Measurements from ENCODE around the gene PTPRT. TPM values are rescaled to one million over a fixed set of nuclear protein-coding genes. Genes with fewer than 3 reads are reported as not detected.

PTPRT gene
- total RNA-seq, 1 experiment from 2014 or later, result not detected

DNA sequence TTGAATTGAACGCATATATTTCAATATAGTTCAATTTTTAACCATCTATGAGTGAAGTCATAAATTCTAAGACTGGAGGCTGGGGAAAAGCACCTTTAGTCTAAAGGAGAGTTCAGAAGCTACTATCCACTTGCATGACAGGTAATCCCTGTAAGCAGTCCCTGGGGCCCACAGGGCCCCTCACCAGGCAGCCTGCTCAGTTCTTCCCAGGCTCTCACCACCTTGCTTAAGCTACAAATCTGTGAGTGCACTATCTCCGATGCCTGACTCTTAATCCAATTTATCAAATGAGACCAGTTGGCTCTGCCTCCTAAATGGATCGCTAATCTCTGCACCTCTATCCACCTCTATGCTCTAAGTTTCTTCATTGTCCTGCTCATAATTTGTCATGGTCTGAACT lies 413.8 kb downstream of the PTPRT start:
- H3K27me3 ChIP-seq (ENCODE audit: low read length), result no peaks in the 10 kb centered on the region
- H2AFZ ChIP-seq (ENCODE audit: low read length), result no peak overlapping the region
- H3K4me2 ChIP-seq (ENCODE audit: low read length), result no peak overlapping the region
- no peaks in the 10 kb centered on the region for H3K4me1 ChIP-seq (ENCODE audit: insufficient read depth, low read length)
- POLR2A ChIA-PET (ENCODE audit: unreplicated experiment), result no interaction called here
- H3K9ac ChIP-seq (ENCODE audit: low read length), result no peak overlapping the region
- CTCF ChIA-PET, result no interaction called here
- no TSS peak for BruUV-seq (replicated peaks)
- ATAC-seq (no peak), DNase-seq (no peak)
- no peaks in the 10 kb centered on the region for H3K9me2 ChIP-seq (replicated peaks; ENCODE audit: low read length)
- no peak overlapping the region for H3K4me3 ChIP-seq (ENCODE audit: low read length)
- no peaks in the 10 kb centered on the region for H4K20me1 ChIP-seq (ENCODE audit: low read length)
- TF ChIP-seq, protein P1, sequence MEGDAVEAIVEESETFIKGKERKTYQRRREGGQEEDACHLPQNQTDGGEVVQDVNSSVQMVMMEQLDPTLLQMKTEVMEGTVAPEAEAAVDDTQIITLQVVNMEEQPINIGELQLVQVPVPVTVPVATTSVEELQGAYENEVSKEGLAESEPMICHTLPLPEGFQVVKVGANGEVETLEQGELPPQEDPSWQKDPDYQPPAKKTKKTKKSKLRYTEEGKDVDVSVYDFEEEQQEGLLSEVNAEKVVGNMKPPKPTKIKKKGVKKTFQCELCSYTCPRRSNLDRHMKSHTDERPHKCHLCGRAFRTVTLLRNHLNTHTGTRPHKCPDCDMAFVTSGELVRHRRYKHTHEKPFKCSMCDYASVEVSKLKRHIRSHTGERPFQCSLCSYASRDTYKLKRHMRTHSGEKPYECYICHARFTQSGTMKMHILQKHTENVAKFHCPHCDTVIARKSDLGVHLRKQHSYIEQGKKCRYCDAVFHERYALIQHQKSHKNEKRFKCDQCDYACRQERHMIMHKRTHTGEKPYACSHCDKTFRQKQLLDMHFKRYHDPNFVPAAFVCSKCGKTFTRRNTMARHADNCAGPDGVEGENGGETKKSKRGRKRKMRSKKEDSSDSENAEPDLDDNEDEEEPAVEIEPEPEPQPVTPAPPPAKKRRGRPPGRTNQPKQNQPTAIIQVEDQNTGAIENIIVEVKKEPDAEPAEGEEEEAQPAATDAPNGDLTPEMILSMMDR (conservative IDR thresholded peaks at IDR 0.05; ENCODE audit: low read depth, low read length), result no peak
- no peak for TF ChIP-seq EZH2 (IDR thresholded peaks at IDR 0.05; ENCODE audit: low read length, unreplicated experiment)
- TF ChIP-seq EZH2phosphoT487 (IDR thresholded peaks at IDR 0.05; ENCODE audit: borderline replicate concordance, low read length), result no peak
- intact Hi-C loops (cut with micrococcal nuclease), result no loop called here
- H3K79me2 ChIP-seq (ENCODE audit: low read length), result no peaks in the 10 kb centered on the region
- H3F3A ChIP-seq (ENCODE audit: low read length, unreplicated experiment), result no peaks in the 10 kb centered on the region
- H3K9me3 ChIP-seq (ENCODE audit: low read length), result peaks cover 20% of the 10 kb centered on the region
- no peak overlapping the region for H3K27ac ChIP-seq (ENCODE audit: low read length)
- no peaks in the 10 kb centered on the region for H3K36me3 ChIP-seq (ENCODE audit: low read depth, low read length)

DNA sequence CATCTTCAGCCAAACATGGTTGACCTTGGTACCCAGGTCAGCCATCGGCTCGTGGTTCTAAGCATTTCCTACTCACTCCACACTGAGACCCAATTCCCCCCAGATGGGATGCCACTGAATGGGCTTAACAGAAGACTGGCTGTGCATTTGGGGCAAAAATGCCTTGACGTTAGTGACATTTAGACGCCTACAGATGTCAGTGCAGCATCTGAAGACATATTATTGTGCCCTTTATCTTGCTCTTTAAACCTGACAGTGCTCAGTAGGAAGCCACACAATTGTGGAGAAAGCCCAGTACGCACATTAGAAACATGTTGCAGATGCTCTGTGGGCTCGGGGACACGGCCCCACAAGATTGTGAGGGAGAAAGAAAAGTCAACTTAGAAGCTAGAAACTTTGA lies 414.7 kb downstream of the PTPRT start:
- TF ChIP-seq EZH2 (IDR thresholded peaks at IDR 0.05; ENCODE audit: low read length, unreplicated experiment) (no peak), EZH2phosphoT487 (IDR thresholded peaks at IDR 0.05; ENCODE audit: borderline replicate concordance, low read length) (no peak)
- TF ChIP-seq, protein P1 (conservative IDR thresholded peaks at IDR 0.05; ENCODE audit: low read depth, low read length), result no peak
- H3K4me3 ChIP-seq (ENCODE audit: low read length), result no peak overlapping the region
- H3K36me3 ChIP-seq (ENCODE audit: low read depth, low read length), result no peaks in the 10 kb centered on the region
- DNase-seq (no peak), ATAC-seq (no peak)
- H2AFZ ChIP-seq (ENCODE audit: low read length), result no peak overlapping the region
- peaks cover 20% of the 10 kb centered on the region for H3K9me3 ChIP-seq (ENCODE audit: low read length)
- no peaks in the 10 kb centered on the region for H3K4me1 ChIP-seq (ENCODE audit: insufficient read depth, low read length)
- no peaks in the 10 kb centered on the region for H3K27me3 ChIP-seq (ENCODE audit: low read length)
- intact Hi-C loops (cut with micrococcal nuclease), result no loop called here
- no TSS peak for BruUV-seq (replicated peaks)
- ChIA-PET CTCF (no interaction called here), POLR2A (ENCODE audit: unreplicated experiment) (no interaction called here)
- no peaks in the 10 kb centered on the region for H3F3A ChIP-seq (ENCODE audit: low read length, unreplicated experiment)
- H3K79me2 ChIP-seq (ENCODE audit: low read length), result no peaks in the 10 kb centered on the region
- H3K9me2 ChIP-seq (replicated peaks; ENCODE audit: low read length), result no peaks in the 10 kb centered on the region
- no peaks in the 10 kb centered on the region for H4K20me1 ChIP-seq (ENCODE audit: low read length)
- no peak overlapping the region for H3K9ac ChIP-seq (ENCODE audit: low read length)
- H3K27ac ChIP-seq (ENCODE audit: low read length), result no peak overlapping the region
- H3K4me2 ChIP-seq (ENCODE audit: low read length), result no peak overlapping the region

DNA sequence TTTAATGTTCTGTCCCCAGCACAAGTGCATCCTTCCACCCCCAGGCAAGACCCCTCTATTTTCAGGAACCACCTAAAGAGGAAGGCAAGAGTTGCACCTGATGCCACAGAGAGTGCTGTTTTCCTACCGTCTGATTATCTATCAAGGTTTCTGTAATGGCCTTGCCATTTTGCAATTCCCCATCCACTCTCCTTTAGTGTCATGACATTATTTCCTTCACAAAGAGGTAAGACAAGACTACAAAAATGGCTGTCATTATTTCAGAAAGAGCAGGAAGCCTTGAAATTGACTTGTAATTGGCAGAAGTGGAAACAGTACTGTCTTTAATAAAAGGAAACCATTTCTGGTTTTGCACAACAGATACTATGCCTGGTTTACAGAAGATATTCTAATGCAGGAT lies 426.7 kb downstream of the PTPRT start:
- H3K4me3 ChIP-seq (ENCODE audit: low read length), result no peak overlapping the region
- no peaks in the 10 kb centered on the region for H3K36me3 ChIP-seq (ENCODE audit: low read depth, low read length)
- POLR2A ChIA-PET (ENCODE audit: unreplicated experiment), result no interaction called here
- peaks cover 15% of the 10 kb centered on the region for H3K9me3 ChIP-seq (ENCODE audit: low read length)
- H3K9ac ChIP-seq (ENCODE audit: low read length), result no peak overlapping the region
- CTCF ChIA-PET, result no interaction called here
- H3K79me2 ChIP-seq (ENCODE audit: low read length), result no peaks in the 10 kb centered on the region
- DNase-seq (no peak), ATAC-seq (no peak)
- no peak overlapping the region for H3K4me2 ChIP-seq (ENCODE audit: low read length)
- H3K4me1 ChIP-seq (ENCODE audit: insufficient read depth, low read length), result no peaks in the 10 kb centered on the region
- no peak overlapping the region for H2AFZ ChIP-seq (ENCODE audit: low read length)
- intact Hi-C loops (cut with micrococcal nuclease), result no loop called here
- H3K27me3 ChIP-seq (ENCODE audit: low read length), result no peaks in the 10 kb centered on the region
- no peaks in the 10 kb centered on the region for H3F3A ChIP-seq (ENCODE audit: low read length, unreplicated experiment)
- TF ChIP-seq EZH2 (IDR thresholded peaks at IDR 0.05; ENCODE audit: low read length, unreplicated experiment) (no peak), EZH2phosphoT487 (IDR thresholded peaks at IDR 0.05; ENCODE audit: borderline replicate concordance, low read length) (no peak)
- TF ChIP-seq, protein P1 (conservative IDR thresholded peaks at IDR 0.05; ENCODE audit: low read depth, low read length), result no peak
- no peak overlapping the region for H3K27ac ChIP-seq (ENCODE audit: low read length)
- H4K20me1 ChIP-seq (ENCODE audit: low read length), result no peaks in the 10 kb centered on the region
- H3K9me2 ChIP-seq (replicated peaks; ENCODE audit: low read length), result no peaks in the 10 kb centered on the region
- BruUV-seq (replicated peaks), result no TSS peak

Data from PC-3 (cell line).